Loucy (cell line): ENCODE data around the gene SLC17A1.

ENCODE experiments used
- H2AFZ ChIP-seq: fragments of 200-600 bp; sonication (generic); 2 replicates; pipeline ENCODE4 v1.6.0; 2016; ENCODE audit warnings: antibody characterized with exemption, mild to moderate bottlenecking, low read length, moderate library complexity
- H3F3A ChIP-seq: fragments of 200-600 bp; 2 replicates; pipeline ENCODE4 v1.6.0; 2016; ENCODE audit warnings: antibody characterized with exemption, low read depth, mild to moderate bottlenecking
- H3K27me3 ChIP-seq: fragments of 200-600 bp; sonication (generic); 2 replicates; pipeline ENCODE4 v1.6.1; 2014; ENCODE audit warnings: low read length, mild to moderate bottlenecking; ENCODE audit not compliant: insufficient read depth, poor library complexity, severe bottlenecking
- H3K36me3 ChIP-seq: fragments of 200-600 bp; sonication (generic); 2 replicates; pipeline ENCODE4 v1.6.1; 2016; ENCODE audit warnings: low read length; ENCODE audit not compliant: insufficient read depth
- H3K4me1 ChIP-seq: fragments of 200-600 bp; sonication (generic); 2 replicates; pipeline ENCODE4 v1.5.1; 2014; ENCODE audit warnings: low read length, mild to moderate bottlenecking; ENCODE audit not compliant: insufficient read depth, poor library complexity, severe bottlenecking
- H3K4me2 ChIP-seq: fragments of 200-600 bp; sonication (generic); 2 replicates; pipeline ENCODE4 v1.6.0; 2014; ENCODE audit warnings: antibody characterized with exemption, low read length, low read depth, mild to moderate bottlenecking; ENCODE audit not compliant: poor library complexity, severe bottlenecking
- H3K4me3 ChIP-seq: fragments of 200-600 bp; sonication (generic); 2 replicates; pipeline ENCODE4 v1.5.1; 2014; ENCODE audit warnings: low read length, mild to moderate bottlenecking, mixed read lengths; ENCODE audit not compliant: poor library complexity, severe bottlenecking
- H3K79me2 ChIP-seq: fragments of 200-600 bp; sonication (generic); 2 replicates; pipeline ENCODE4 v1.6.1; 2014; ENCODE audit warnings: low read length; ENCODE audit not compliant: insufficient read depth
- H3K9ac ChIP-seq: fragments of 200-600 bp; sonication (generic); 2 replicates; pipeline ENCODE4 v1.6.0; 2014; ENCODE audit warnings: mild to moderate bottlenecking, low read depth, low read length, moderate library complexity; ENCODE audit not compliant: poor library complexity, severe bottlenecking
- H3K9me2 ChIP-seq: fragments of 200-600 bp; sonication (generic); replicated peaks from 2 replicates; pipeline ENCODE4 v1.6.1; 2016; ENCODE audit warnings: low read depth, low read length, mixed read lengths
- H3K9me3 ChIP-seq: fragments of 200-600 bp; sonication (generic); 2 replicates; pipeline ENCODE4 v1.6.1; 2014; ENCODE audit warnings: mild to moderate bottlenecking, antibody characterized with exemption, low read length, low read depth; ENCODE audit not compliant: insufficient read depth
- H4K20me1 ChIP-seq: fragments of 200-600 bp; sonication (generic); 2 replicates; pipeline ENCODE4 v1.6.0; 2014; ENCODE audit warnings: antibody characterized with exemption, low read length, mild to moderate bottlenecking; ENCODE audit not compliant: insufficient read depth, poor library complexity, severe bottlenecking
- CTCF ChIP-seq: fragments of 200-600 bp; sonication (generic); conservative IDR thresholded peaks from 2 replicates; pipeline ENCODE4 v1.5.1; 2014; ENCODE audit warnings: mild to moderate bottlenecking, antibody characterized with exemption, low read length
- EZH2phosphoT487 ChIP-seq: fragments of 200-600 bp; IDR thresholded peaks from 2 replicates; pipeline ENCODE4 v1.6.1; 2018; ENCODE audit warnings: antibody characterized with exemption, mild to moderate bottlenecking, moderate library complexity, borderline replicate concordance

Gene SLC17A1

DNA sequence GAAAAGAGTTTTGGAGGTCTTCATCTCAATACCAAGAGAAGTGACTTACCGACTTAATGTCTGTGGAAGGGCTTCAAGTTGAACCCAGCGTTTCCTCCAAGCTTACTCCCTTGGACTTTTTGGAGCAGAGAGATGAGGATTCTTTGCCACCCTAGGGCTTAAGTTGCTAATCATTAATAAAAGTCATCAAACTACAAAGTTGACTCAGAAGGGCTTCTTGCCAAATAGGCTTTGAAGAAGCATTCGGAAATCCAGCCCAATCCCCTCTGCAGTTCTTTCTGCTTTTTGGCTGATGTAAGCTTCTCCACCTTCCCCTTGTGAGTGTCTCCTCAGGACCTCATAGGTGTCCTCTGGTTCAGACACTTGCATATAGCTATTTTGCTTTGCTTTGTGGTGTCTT lies 42.3 kb upstream of the SLC17A1 start, which contains the start of gene SLC17A3:
SLC17A3 (minus strand) TSS at position 126 of the 400 bp plus-strand sequence. CDS start 5,856 bp downstream, outside the sequence.
- Histone ChIP-seq H3K4me3 (no peak within 1 kb of the TSS), H3K36me3 (no peaks in the 10 kb centered on the region), H3K4me1 (no peaks in the 10 kb centered on the region), H3K9me3 (no peaks in the 10 kb centered on the region), H3K27me3 (no peaks in the 10 kb centered on the region), H3K9me2 (no peaks in the 10 kb centered on the region), H3K4me2 (no peak within 1 kb of the TSS), H3K9ac (no peak within 1 kb of the TSS), H2AFZ (no peak within 1 kb of the TSS), H3K79me2 (no peaks in the 10 kb centered on the region), H4K20me1 (no peaks in the 10 kb centered on the region), H3F3A (no peaks in the 10 kb centered on the region)
- TF ChIP-seq CTCF = no peak
- no peak for TF ChIP-seq EZH2phosphoT487

DNA sequence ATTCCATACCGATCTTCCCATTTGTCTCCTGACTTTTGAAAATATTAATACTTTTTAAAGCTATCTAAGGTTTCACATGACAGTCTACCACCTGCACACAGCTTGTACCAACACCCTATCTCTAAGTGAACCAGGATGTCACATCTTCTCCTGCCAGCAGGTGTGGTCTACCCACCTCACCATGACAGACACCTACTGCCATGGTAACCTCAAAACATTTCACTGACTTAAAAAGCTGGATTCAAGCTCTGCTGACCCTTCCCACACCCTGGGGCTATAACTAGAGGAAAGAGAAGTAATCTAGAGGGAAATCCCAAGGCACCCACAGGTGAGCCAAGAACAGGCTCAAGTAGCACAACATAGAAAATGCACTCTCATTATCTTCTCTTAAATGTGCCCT lies 41.0 kb upstream of the SLC17A1 start:
- no peaks in the 10 kb centered on the region for H3K9me3 ChIP-seq
- H4K20me1 ChIP-seq = no peaks in the 10 kb centered on the region
- H3K4me2 ChIP-seq = no peak overlapping the region
- H3K36me3 ChIP-seq = no peaks in the 10 kb centered on the region
- H3K4me1 ChIP-seq = no peaks in the 10 kb centered on the region
- H3K4me3 ChIP-seq = no peak overlapping the region
- no peaks in the 10 kb centered on the region for H3F3A ChIP-seq
- H3K9me2 ChIP-seq = no peaks in the 10 kb centered on the region
- H2AFZ ChIP-seq = no peak overlapping the region
- TF ChIP-seq CTCF = no peak
- TF ChIP-seq EZH2phosphoT487 = no peak
- no peaks in the 10 kb centered on the region for H3K79me2 ChIP-seq
- no peak overlapping the region for H3K9ac ChIP-seq
- no peaks in the 10 kb centered on the region for H3K27me3 ChIP-seq

DNA sequence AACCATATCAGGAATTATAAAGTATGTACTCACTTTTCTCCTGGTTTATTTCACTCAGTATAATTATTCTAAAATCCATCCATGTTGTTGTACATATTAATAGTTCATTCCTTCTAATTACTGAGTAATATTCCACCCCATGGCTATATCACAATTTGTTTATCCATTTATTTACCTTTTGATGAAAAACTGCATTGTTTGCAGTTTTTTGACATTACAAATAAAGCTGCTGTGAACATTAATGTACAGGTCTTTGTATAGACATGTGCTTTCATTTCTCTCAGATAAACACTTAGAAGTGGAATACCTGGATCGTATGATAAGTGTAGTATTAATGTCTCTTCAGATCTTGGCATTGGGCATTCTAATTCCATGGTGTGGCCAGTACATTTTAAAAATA lies 38.0 kb upstream of the SLC17A1 start:
- no peak overlapping the region for H2AFZ ChIP-seq
- TF ChIP-seq CTCF = no peak
- no peak for TF ChIP-seq EZH2phosphoT487
- peaks cover 18% of the 10 kb centered on the region for H3K4me1 ChIP-seq
- no peaks in the 10 kb centered on the region for H3K9me2 ChIP-seq
- no peaks in the 10 kb centered on the region for H4K20me1 ChIP-seq
- no peaks in the 10 kb centered on the region for H3K36me3 ChIP-seq
- no peaks in the 10 kb centered on the region for H3F3A ChIP-seq
- no peak overlapping the region for H3K4me2 ChIP-seq
- H3K79me2 ChIP-seq = no peaks in the 10 kb centered on the region
- no peaks in the 10 kb centered on the region for H3K9me3 ChIP-seq
- no peaks in the 10 kb centered on the region for H3K27me3 ChIP-seq
- H3K4me3 ChIP-seq = no peak overlapping the region
- H3K9ac ChIP-seq = no peak overlapping the region
